HEK293 (cell line): Measurements from ENCODE around the gene PKNOX1.

ENCODE experiments used
- CTCF ChIA-PET: fragments of 350-600 bp; formaldehyde crosslinking; extraction: SDS; loops from one replicate; lab custom pipeline; 2021; ENCODE audit warnings: antibody characterized with exemption; lab: Yijun Ruan, JAX
- POLR2A ChIA-PET: fragments of 300-600 bp; formaldehyde crosslinking; extraction: SDS; loops from one replicate; lab custom pipeline; 2020; ENCODE audit warnings: antibody characterized with exemption, inconsistent platforms; lab: Yijun Ruan, JAX
- H3K27ac ChIP-seq: fragments of 200-500 bp; sonication (Bioruptor generic); 2 replicates; pipeline ENCODE4 v1.5.1; 2014; ENCODE audit warnings: low read depth, low read length, control low read depth, inconsistent platforms; ENCODE audit errors: extremely low read depth
- H3K36me3 ChIP-seq, 2 experiments: fragments of 200-500 bp in 1 of 2; sonication (Bioruptor generic) in 1 of 2; 1 replicate in 1 of 2; 2 replicates in 1 of 2; pipeline ENCODE4 v1.5.1; 2014 to 2017; ENCODE audit warnings: inconsistent platforms in 2 of 2, low read length in 2 of 2; ENCODE audit not compliant: control insufficient read depth in 2 of 2, insufficient read depth in 1 of 2
- H3K4me1 ChIP-seq: fragments of 200-500 bp; sonication (Bioruptor generic); 2 replicates; pipeline ENCODE4 v1.5.1; 2014; ENCODE audit warnings: mild to moderate bottlenecking, low read length, inconsistent platforms; ENCODE audit not compliant: control insufficient read depth, insufficient read depth
- H3K4me3 ChIP-seq: 2 replicates; pipeline ENCODE4 v1.5.1; 2011; ENCODE audit warnings: low read depth, mild to moderate bottlenecking, control low read depth, low read length, moderate library complexity
- H3K9me3 ChIP-seq: fragments of 200-500 bp; sonication (Bioruptor generic); 2 replicates; pipeline ENCODE4 v1.5.1; 2014; ENCODE audit warnings: low read depth, low read length, inconsistent platforms; ENCODE audit not compliant: control insufficient read depth, insufficient read depth
- GFI1B ChIP-seq: fragments of 450-650 bp; formaldehyde crosslinking; IDR thresholded peaks from 2 replicates; pipeline ENCODE4 v1.5.1; 2016; ENCODE audit warnings: missing biosample characterization, missing genetic modification characterization
- KLF7 ChIP-seq: fragments of 450-650 bp; formaldehyde crosslinking; IDR thresholded peaks from 2 replicates; pipeline ENCODE4 v1.5.1; 2016; ENCODE audit warnings: missing biosample characterization, missing genetic modification characterization, borderline replicate concordance
- RBAK ChIP-seq: fragments of 450-650 bp; formaldehyde crosslinking; IDR thresholded peaks from 2 replicates; pipeline ENCODE4 v1.5.1; 2016; ENCODE audit warnings: missing biosample characterization, missing genetic modification characterization
- SCRT2 ChIP-seq: fragments of 450-650 bp; formaldehyde crosslinking; IDR thresholded peaks from 2 replicates; pipeline ENCODE4 v1.5.1; 2016; ENCODE audit warnings: missing biosample characterization, missing genetic modification characterization
- WT1 ChIP-seq: fragments of 450-650 bp; formaldehyde crosslinking; IDR thresholded peaks from 2 replicates; pipeline ENCODE4 v1.5.1; 2016; ENCODE audit warnings: missing biosample characterization, missing genetic modification characterization
- ZNF132 ChIP-seq: fragments of 450-650 bp; formaldehyde crosslinking; IDR thresholded peaks from 2 replicates; pipeline ENCODE4 v1.5.1; 2017; ENCODE audit warnings: missing biosample characterization, missing genetic modification characterization, borderline replicate concordance
- ZNF18 ChIP-seq: fragments of 450-650 bp; formaldehyde crosslinking; IDR thresholded peaks from 2 replicates; pipeline ENCODE4 v1.5.1; 2016; ENCODE audit warnings: missing biosample characterization, missing genetic modification characterization
- ZNF214 ChIP-seq: fragments of 450-650 bp; formaldehyde crosslinking; IDR thresholded peaks from 2 replicates; pipeline ENCODE4 v1.5.1; 2017; ENCODE audit warnings: missing biosample characterization, mild to moderate bottlenecking, missing genetic modification characterization, borderline replicate concordance
- ZNF24 ChIP-seq: fragments of 450-650 bp; formaldehyde crosslinking; IDR thresholded peaks from 2 replicates; pipeline ENCODE4 v1.5.1; 2016; ENCODE audit warnings: missing biosample characterization, missing genetic modification characterization
- ZNF416 ChIP-seq: fragments of 450-650 bp; formaldehyde crosslinking; IDR thresholded peaks from 2 replicates; pipeline ENCODE4 v1.5.1; 2016; ENCODE audit warnings: missing biosample characterization, missing genetic modification characterization
- ZNF518A ChIP-seq: fragments of 450-650 bp; formaldehyde crosslinking; conservative IDR thresholded peaks from 2 replicates; pipeline ENCODE4 v1.5.1; 2016; ENCODE audit warnings: low read depth, missing biosample characterization, missing genetic modification characterization
- ZNF530 ChIP-seq: fragments of 450-650 bp; formaldehyde crosslinking; IDR thresholded peaks from 2 replicates; pipeline ENCODE4 v1.5.1; 2016; ENCODE audit warnings: low read depth, missing biosample characterization, missing genetic modification characterization
- ZNF561 ChIP-seq: fragments of 450-650 bp; IDR thresholded peaks from 2 replicates; pipeline ENCODE4 v1.5.1; 2018; ENCODE audit warnings: missing biosample characterization, missing genetic modification characterization, borderline replicate concordance
- ZNF621 ChIP-seq: fragments of 450-650 bp; formaldehyde crosslinking; IDR thresholded peaks from 2 replicates; pipeline ENCODE4 v1.5.1; 2017; ENCODE audit warnings: missing biosample characterization, missing genetic modification characterization
- ZNF658 ChIP-seq: fragments of 450-650 bp; formaldehyde crosslinking; IDR thresholded peaks from 2 replicates; pipeline ENCODE4; 2016; ENCODE audit warnings: missing biosample characterization, missing genetic modification characterization
- ZNF701 ChIP-seq: fragments of 450-650 bp; formaldehyde crosslinking; IDR thresholded peaks from 2 replicates; pipeline ENCODE4 v1.5.1; 2016; ENCODE audit warnings: missing biosample characterization, missing genetic modification characterization
- ZNF704 ChIP-seq: fragments of 450-650 bp; formaldehyde crosslinking; IDR thresholded peaks from 2 replicates; pipeline ENCODE4 v1.5.1; 2016; ENCODE audit warnings: missing biosample characterization, missing genetic modification characterization
- ZNF791 ChIP-seq: fragments of 450-650 bp; formaldehyde crosslinking; IDR thresholded peaks from 2 replicates; pipeline ENCODE4 v1.5.1; 2016; ENCODE audit warnings: missing biosample characterization, missing genetic modification characterization
- ZNF830 ChIP-seq: fragments of 450-650 bp; IDR thresholded peaks from 2 replicates; pipeline ENCODE4 v1.5.0; 2018; ENCODE audit warnings: missing biosample characterization, missing genetic modification characterization, low read depth, mild to moderate bottlenecking, moderate library complexity

PKNOX1 gene

GRCh38 chr21:42964086-42964485 is 10.3 kb upstream of the PKNOX1 start:
- ChIA-PET POLR2A (interaction anchor here (0.7 to 1.5 kb wide), 2 partner anchors 10 to 33 kb away, joined by 5 read pairs; partner anchors contain the start of gene PKNOX1), CTCF (interaction anchor here (0.5 kb wide), 1 partner anchor 639 kb away, joined by 3 read pairs; no protein-coding TSS in a partner anchor)

GRCh38 chr21:42964546-42965210 is 9.7 kb upstream of the PKNOX1 start:
- Histone ChIP-seq H3K4me3 (no peak overlapping the region), H3K27ac (no peak overlapping the region), H3K4me1 (no peaks in the 10 kb centered on the region), H3K9me3 (no peaks in the 10 kb centered on the region), H3K36me3 (no peaks in the 10 kb centered on the region)
- no peak for TF ChIP-seq ZNF132 (tag by site-specific recombination)
- TF ChIP-seq ZNF704 = no peak
- TF ChIP-seq ZNF830 (tag by site-specific recombination) = no peak
- no peak for TF ChIP-seq KLF7 (tag by site-specific recombination)
- TF ChIP-seq ZNF24 (tag by site-specific recombination) = no peak
- TF ChIP-seq ZNF621 = no peak
- no peak for TF ChIP-seq ZNF701 (tag by site-specific recombination)
- no peak for TF ChIP-seq ZNF561 (tag by site-specific recombination)
- TF ChIP-seq RBAK (tag by site-specific recombination) = no peak
- TF ChIP-seq GFI1B (tag by site-specific recombination) = no peak
- TF ChIP-seq ZNF518A (tag by site-specific recombination) = no peak
- TF ChIP-seq ZNF18 (tag by site-specific recombination) = no peak
- ChIA-PET POLR2A (no interaction called here), CTCF (interaction anchor here (0.5 kb wide), 2 partner anchors 344 to 639 kb away, joined by 3 read pairs; no protein-coding TSS in a partner anchor)

More at GRCh38 chr21:42964086-42964485, 10.3 kb upstream of the PKNOX1 start:
- Histone ChIP-seq H3K4me3 (no peak overlapping the region), H3K9me3 (no peaks in the 10 kb centered on the region), H3K27ac (no peak overlapping the region), H3K36me3 (no peaks in the 10 kb centered on the region), H3K4me1 (no peaks in the 10 kb centered on the region)
- no peak for TF ChIP-seq ZNF658
- no peak for TF ChIP-seq ZNF214 (tag by site-specific recombination)
- TF ChIP-seq ZNF791 (tag by site-specific recombination) = no peak
- no peak for TF ChIP-seq ZNF416 (tag by site-specific recombination)
- no peak for TF ChIP-seq WT1
- no peak for TF ChIP-seq ZNF530 (tag by site-specific recombination)
- no peak for TF ChIP-seq SCRT2 (tag by site-specific recombination)
